Liver (tissue), 3 donors: ENCODE results near the gene SLC22A15.

Source experiments
- EGR1 ChIP-seq, 2 donors: IDR thresholded peaks; 2 replicates each; pipeline ENCODE4 v1.6.1; 2016 to 2018; ENCODE audit warnings: antibody characterized with exemption in 2 of 2, low read depth in 2 of 2
- GABPA ChIP-seq, 2 donors: IDR thresholded peaks in 1 of 2; conservative IDR thresholded peaks in 1 of 2; 2 replicates each; pipeline ENCODE4 v1.6.1; 2016; ENCODE audit warnings: antibody characterized with exemption in 2 of 2, mild to moderate bottlenecking in 1 of 2, moderate library complexity in 1 of 2
- NR2F2 ChIP-seq: IDR thresholded peaks from 2 replicates; pipeline ENCODE4 v1.6.1; 2016; ENCODE audit warnings: antibody characterized with exemption
- RXRA ChIP-seq, 2 donors: IDR thresholded peaks; 2 replicates each; pipeline ENCODE4 v1.6.1; 2017 to 2018; ENCODE audit warnings: antibody characterized with exemption in 2 of 2, mild to moderate bottlenecking in 1 of 2
- SP1 ChIP-seq: IDR thresholded peaks from 2 replicates; pipeline ENCODE4 v1.6.1; 2018; ENCODE audit warnings: antibody characterized with exemption, mild to moderate bottlenecking
- TAF1 ChIP-seq: conservative IDR thresholded peaks from 2 replicates; pipeline ENCODE4 v1.6.1; 2016; ENCODE audit warnings: antibody characterized with exemption, mild to moderate bottlenecking
- YY1 ChIP-seq: IDR thresholded peaks from 2 replicates; pipeline ENCODE4 v1.6.1; 2016; ENCODE audit warnings: antibody characterized with exemption, mild to moderate bottlenecking
- TF ChIP-seq, protein P1 (sequence below): fragments of 150-350 bp; IDR thresholded peaks from 2 replicates; pipeline ENCODE4 v1.5.1; 2017; ENCODE audit warnings: improper control_type of control experiment, low read depth, low read length; ENCODE audit not compliant: missing input control
- TF ChIP-seq, protein P2 (sequence below): IDR thresholded peaks from 2 replicates; pipeline ENCODE4 v1.6.1; 2016; ENCODE audit warnings: antibody characterized with exemption, mild to moderate bottlenecking
- TF ChIP-seq, protein P3 (sequence below): IDR thresholded peaks from 2 replicates; pipeline ENCODE4 v1.6.1; 2016; ENCODE audit warnings: antibody characterized with exemption
- TF ChIP-seq, protein P4 (sequence below): IDR thresholded peaks from 2 replicates; pipeline ENCODE4 v1.6.1; 2016; ENCODE audit warnings: antibody characterized with exemption
- donor health status: healthy.
- donor health status: healthy.

DNA sequence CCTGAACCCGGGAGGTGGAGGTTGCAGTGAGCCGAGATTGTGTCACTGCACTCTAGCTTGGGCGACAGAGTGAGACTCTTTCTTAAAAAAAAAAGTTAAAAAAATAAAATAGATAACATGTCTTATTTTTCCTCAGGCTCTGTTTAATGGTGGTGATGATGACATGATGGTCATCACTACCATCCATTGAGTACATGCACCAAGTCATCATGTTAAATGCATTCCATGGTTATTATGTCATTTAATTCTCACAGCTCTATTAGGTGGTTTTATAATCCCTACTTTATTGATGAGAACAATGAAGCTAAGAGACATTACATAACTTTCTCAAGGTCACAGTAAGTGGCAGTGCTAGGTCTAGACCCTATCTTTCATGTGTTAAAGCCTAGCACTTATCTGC lies 100.5 kb downstream of the SLC22A15 start:
- TF ChIP-seq, protein P1, sequence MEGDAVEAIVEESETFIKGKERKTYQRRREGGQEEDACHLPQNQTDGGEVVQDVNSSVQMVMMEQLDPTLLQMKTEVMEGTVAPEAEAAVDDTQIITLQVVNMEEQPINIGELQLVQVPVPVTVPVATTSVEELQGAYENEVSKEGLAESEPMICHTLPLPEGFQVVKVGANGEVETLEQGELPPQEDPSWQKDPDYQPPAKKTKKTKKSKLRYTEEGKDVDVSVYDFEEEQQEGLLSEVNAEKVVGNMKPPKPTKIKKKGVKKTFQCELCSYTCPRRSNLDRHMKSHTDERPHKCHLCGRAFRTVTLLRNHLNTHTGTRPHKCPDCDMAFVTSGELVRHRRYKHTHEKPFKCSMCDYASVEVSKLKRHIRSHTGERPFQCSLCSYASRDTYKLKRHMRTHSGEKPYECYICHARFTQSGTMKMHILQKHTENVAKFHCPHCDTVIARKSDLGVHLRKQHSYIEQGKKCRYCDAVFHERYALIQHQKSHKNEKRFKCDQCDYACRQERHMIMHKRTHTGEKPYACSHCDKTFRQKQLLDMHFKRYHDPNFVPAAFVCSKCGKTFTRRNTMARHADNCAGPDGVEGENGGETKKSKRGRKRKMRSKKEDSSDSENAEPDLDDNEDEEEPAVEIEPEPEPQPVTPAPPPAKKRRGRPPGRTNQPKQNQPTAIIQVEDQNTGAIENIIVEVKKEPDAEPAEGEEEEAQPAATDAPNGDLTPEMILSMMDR = no peak
- no peak for TF ChIP-seq EGR1 (IDR thresholded peaks at IDR 0.05; ENCODE audit: low read depth in 2 of 2)
- TF ChIP-seq GABPA (IDR thresholded peaks at IDR 0.05 in 1 of 2, conservative IDR thresholded peaks at IDR 0.05 in 1 of 2) = no peak
- TF ChIP-seq RXRA (IDR thresholded peaks at IDR 0.05) = no peak
- TF ChIP-seq TAF1 = no peak
- no peak for TF ChIP-seq SP1
- TF ChIP-seq YY1 = no peak
- no peak for TF ChIP-seq NR2F2
- TF ChIP-seq, protein P2, sequence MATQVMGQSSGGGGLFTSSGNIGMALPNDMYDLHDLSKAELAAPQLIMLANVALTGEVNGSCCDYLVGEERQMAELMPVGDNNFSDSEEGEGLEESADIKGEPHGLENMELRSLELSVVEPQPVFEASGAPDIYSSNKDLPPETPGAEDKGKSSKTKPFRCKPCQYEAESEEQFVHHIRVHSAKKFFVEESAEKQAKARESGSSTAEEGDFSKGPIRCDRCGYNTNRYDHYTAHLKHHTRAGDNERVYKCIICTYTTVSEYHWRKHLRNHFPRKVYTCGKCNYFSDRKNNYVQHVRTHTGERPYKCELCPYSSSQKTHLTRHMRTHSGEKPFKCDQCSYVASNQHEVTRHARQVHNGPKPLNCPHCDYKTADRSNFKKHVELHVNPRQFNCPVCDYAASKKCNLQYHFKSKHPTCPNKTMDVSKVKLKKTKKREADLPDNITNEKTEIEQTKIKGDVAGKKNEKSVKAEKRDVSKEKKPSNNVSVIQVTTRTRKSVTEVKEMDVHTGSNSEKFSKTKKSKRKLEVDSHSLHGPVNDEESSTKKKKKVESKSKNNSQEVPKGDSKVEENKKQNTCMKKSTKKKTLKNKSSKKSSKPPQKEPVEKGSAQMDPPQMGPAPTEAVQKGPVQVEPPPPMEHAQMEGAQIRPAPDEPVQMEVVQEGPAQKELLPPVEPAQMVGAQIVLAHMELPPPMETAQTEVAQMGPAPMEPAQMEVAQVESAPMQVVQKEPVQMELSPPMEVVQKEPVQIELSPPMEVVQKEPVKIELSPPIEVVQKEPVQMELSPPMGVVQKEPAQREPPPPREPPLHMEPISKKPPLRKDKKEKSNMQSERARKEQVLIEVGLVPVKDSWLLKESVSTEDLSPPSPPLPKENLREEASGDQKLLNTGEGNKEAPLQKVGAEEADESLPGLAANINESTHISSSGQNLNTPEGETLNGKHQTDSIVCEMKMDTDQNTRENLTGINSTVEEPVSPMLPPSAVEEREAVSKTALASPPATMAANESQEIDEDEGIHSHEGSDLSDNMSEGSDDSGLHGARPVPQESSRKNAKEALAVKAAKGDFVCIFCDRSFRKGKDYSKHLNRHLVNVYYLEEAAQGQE = no peak
- TF ChIP-seq, protein P3, sequence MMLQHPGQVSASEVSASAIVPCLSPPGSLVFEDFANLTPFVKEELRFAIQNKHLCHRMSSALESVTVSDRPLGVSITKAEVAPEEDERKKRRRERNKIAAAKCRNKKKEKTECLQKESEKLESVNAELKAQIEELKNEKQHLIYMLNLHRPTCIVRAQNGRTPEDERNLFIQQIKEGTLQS = no peak
- TF ChIP-seq, protein P4, sequence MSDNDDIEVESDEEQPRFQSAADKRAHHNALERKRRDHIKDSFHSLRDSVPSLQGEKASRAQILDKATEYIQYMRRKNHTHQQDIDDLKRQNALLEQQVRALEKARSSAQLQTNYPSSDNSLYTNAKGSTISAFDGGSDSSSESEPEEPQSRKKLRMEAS = no peak
